Natural killer cell (primary cell): ENCODE results near the gene MET. TPM values are rescaled to one million over a fixed set of nuclear protein-coding genes. Genes with fewer than 3 reads are reported as not detected.

Experiments used
- ATAC-seq, 3 donors: fragments of 150-1000 bp in 2 of 3; fragments of 200-7000 bp in 1 of 3; cut with Tn5 transposase; 1 replicate in 1 of 3; 2 replicates in 2 of 3; pipeline ENCODE4 v1.10.0; 2021; ENCODE audit warnings: mild to moderate bottlenecking in 2 of 3, moderate library complexity in 2 of 3
- DNase-seq, 2 donors: peaks; one replicate each; pipeline versions ENCODE4 v3.0.0 to v3.0.0-alpha.2; 2013 to 2021; ENCODE audit warnings: mixed read lengths in 1 of 2
- H3K27ac ChIP-seq: one replicate; pipeline ENCODE4 v1.5.1; 2013; ENCODE audit warnings: mild to moderate bottlenecking, low read length
- H3K27me3 ChIP-seq: one replicate; pipeline ENCODE4 v1.6.1; 2013; ENCODE audit warnings: low read length; ENCODE audit not compliant: control insufficient read depth, insufficient read depth
- H3K36me3 ChIP-seq: one replicate; pipeline ENCODE4 v1.6.1; 2013; ENCODE audit warnings: low read length; ENCODE audit not compliant: control insufficient read depth, insufficient read depth
- H3K4me1 ChIP-seq: one replicate; pipeline ENCODE4 v1.6.1; 2013; ENCODE audit warnings: low read length; ENCODE audit not compliant: control insufficient read depth, insufficient read depth
- H3K4me3 ChIP-seq: one replicate; pipeline ENCODE4 v1.5.1; 2013; ENCODE audit warnings: low read length
- H3K9me3 ChIP-seq: one replicate; pipeline ENCODE4 v1.6.1; 2013; ENCODE audit warnings: low read length; ENCODE audit not compliant: control insufficient read depth, insufficient read depth
- H3K27ac Mint-ChIP-seq, 2 donors: one replicate each; pipeline ENCODE4 v1.8.0; 2022; ENCODE audit warnings: mild to moderate bottlenecking in 2 of 2, mixed read lengths in 2 of 2, moderate library complexity in 1 of 2
- H3K27me3 Mint-ChIP-seq, 2 donors: one replicate each; pipeline ENCODE4 v1.8.0; 2022; ENCODE audit warnings: low read depth in 2 of 2, mixed read lengths in 2 of 2
- H3K36me3 Mint-ChIP-seq: one replicate; pipeline ENCODE4 v1.8.0; 2022; ENCODE audit warnings: mixed read lengths
- H3K4me1 Mint-ChIP-seq, 2 donors: one replicate each; pipeline ENCODE4 v1.8.0; 2022; ENCODE audit warnings: mixed read lengths in 2 of 2
- H3K4me3 Mint-ChIP-seq: one replicate; pipeline ENCODE4 v1.8.0; 2022; ENCODE audit warnings: mild to moderate bottlenecking, moderate library complexity, mixed read lengths
- H3K9me3 Mint-ChIP-seq, 2 donors: one replicate each; pipeline ENCODE4 v1.8.0; 2022; ENCODE audit warnings: mixed read lengths in 2 of 2
- WGBS: methylation state at CpG from one replicate; pipeline ENCODE4 v1.1.7; 2013; ENCODE audit warnings: missing lambda C conversion rate; ENCODE audit not compliant: insufficient coverage; 5-methylcytosine and 5-hydroxymethylcytosine counted together
- intact Hi-C: fragments of 100-400 bp; cut with micrococcal nuclease; formaldehyde crosslinking; loops from one replicate; pipeline ENCODE4 v1.14.2; 2022
- total RNA-seq, 4 donors: library from RNA; stranded (reverse); fragments of 120-200 nt in 1 of 4; gene quantifications; one replicate each; pipeline versions ENCODE4 v1.2.3 to v1.2.4, GENCODE V29; 2013 to 2022
- TF ChIP-seq, protein P1 (sequence below): fragments of 200-600 bp; IDR thresholded peaks from one replicate; pipeline ENCODE4 v1.8.0; 2022; ENCODE audit warnings: antibody characterized with exemption

Gene MET
- total RNA-seq, 3 donors from 2014 or later (not counting 1 experiment from before 2014, with no cell fraction given), result 0.16 TPM; not detected in 2

- ATAC-seq (no peak), DNase-seq (no peak)
- peaks cover 0 to 3% of the 10 kb centered on the region in 2 donors for H3K27me3 Mint-ChIP-seq
- Histone ChIP-seq H3K36me3 (no peaks in the 10 kb centered on the region), H3K9me3 (no peaks in the 10 kb centered on the region), H3K4me3 (no peak overlapping the region), H3K27ac (no peak overlapping the region), H3K27me3 (no peaks in the 10 kb centered on the region), H3K4me1 (no peaks in the 10 kb centered on the region)
- no peak overlapping the region for H3K27ac Mint-ChIP-seq
- TF ChIP-seq, protein P1, sequence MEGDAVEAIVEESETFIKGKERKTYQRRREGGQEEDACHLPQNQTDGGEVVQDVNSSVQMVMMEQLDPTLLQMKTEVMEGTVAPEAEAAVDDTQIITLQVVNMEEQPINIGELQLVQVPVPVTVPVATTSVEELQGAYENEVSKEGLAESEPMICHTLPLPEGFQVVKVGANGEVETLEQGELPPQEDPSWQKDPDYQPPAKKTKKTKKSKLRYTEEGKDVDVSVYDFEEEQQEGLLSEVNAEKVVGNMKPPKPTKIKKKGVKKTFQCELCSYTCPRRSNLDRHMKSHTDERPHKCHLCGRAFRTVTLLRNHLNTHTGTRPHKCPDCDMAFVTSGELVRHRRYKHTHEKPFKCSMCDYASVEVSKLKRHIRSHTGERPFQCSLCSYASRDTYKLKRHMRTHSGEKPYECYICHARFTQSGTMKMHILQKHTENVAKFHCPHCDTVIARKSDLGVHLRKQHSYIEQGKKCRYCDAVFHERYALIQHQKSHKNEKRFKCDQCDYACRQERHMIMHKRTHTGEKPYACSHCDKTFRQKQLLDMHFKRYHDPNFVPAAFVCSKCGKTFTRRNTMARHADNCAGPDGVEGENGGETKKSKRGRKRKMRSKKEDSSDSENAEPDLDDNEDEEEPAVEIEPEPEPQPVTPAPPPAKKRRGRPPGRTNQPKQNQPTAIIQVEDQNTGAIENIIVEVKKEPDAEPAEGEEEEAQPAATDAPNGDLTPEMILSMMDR, result no peak
- no peak overlapping the region for H3K4me3 Mint-ChIP-seq
- H3K9me3 Mint-ChIP-seq, result no peaks in the 10 kb centered on the region
- intact Hi-C loops, result no loop called here
- no peaks in the 10 kb centered on the region for H3K4me1 Mint-ChIP-seq
- no peaks in the 10 kb centered on the region for H3K36me3 Mint-ChIP-seq
Observed at GRCh38 chr7:116705419-116705818, 33.4 kb downstream of the MET start.

- Mint-ChIP-seq H3K4me1 (no peaks in the 10 kb centered on the region), H3K36me3 (no peaks in the 10 kb centered on the region), H3K4me3 (no peak overlapping the region), H3K9me3 (no peaks in the 10 kb centered on the region), H3K27ac (no peak overlapping the region), H3K27me3 (peaks cover 0 to 3% of the 10 kb centered on the region in 2 donors)
- 72% methylated on average over 3 of the region's 3 CpGs for WGBS
- TF ChIP-seq, protein P1, result no peak
- intact Hi-C loops, result no loop called here
- ATAC-seq (no peak), DNase-seq (no peak)
- no peak overlapping the region for H3K27ac ChIP-seq
- no peaks in the 10 kb centered on the region for H3K4me1 ChIP-seq
- no peak overlapping the region for H3K4me3 ChIP-seq
- no peaks in the 10 kb centered on the region for H3K9me3 ChIP-seq
- H3K36me3 ChIP-seq, result no peaks in the 10 kb centered on the region
- no peaks in the 10 kb centered on the region for H3K27me3 ChIP-seq
Observed at GRCh38 chr7:116706668-116707126, 34.7 kb downstream of the MET start.

DNA sequence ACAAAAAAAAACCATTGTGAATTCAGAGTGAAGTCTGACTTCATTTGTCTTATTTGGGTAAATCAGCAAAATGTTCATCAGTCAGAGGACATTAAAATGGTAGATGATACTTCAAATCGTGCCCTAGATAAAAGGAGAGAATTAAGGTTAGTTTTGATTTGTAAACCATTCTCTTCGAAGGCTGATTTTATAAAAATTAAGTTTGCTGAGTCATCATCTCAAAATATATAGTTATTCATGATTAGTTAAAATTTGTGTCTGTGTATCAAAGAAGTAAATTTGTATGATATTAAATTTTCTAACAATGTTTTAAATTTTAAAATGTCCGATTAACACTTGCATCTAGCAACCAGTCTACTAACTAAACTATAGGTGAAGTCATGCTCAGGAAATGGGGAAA lies 35.3 kb downstream of the MET start:
- Mint-ChIP-seq H3K4me3 (no peak overlapping the region), H3K27me3 (peaks cover 0 to 3% of the 10 kb centered on the region in 2 donors), H3K4me1 (no peaks in the 10 kb centered on the region), H3K9me3 (no peaks in the 10 kb centered on the region), H3K27ac (no peak overlapping the region), H3K36me3 (no peaks in the 10 kb centered on the region)
- Histone ChIP-seq H3K36me3 (no peaks in the 10 kb centered on the region), H3K27ac (no peak overlapping the region), H3K27me3 (no peaks in the 10 kb centered on the region), H3K4me1 (no peaks in the 10 kb centered on the region), H3K9me3 (no peaks in the 10 kb centered on the region), H3K4me3 (no peak overlapping the region)
- DNase-seq (no peak), ATAC-seq (no peak)
- WGBS, result 100% methylated on average over 1 of the region's 3 CpGs
- TF ChIP-seq, protein P1, result no peak
- intact Hi-C loops, result no loop called here

DNA sequence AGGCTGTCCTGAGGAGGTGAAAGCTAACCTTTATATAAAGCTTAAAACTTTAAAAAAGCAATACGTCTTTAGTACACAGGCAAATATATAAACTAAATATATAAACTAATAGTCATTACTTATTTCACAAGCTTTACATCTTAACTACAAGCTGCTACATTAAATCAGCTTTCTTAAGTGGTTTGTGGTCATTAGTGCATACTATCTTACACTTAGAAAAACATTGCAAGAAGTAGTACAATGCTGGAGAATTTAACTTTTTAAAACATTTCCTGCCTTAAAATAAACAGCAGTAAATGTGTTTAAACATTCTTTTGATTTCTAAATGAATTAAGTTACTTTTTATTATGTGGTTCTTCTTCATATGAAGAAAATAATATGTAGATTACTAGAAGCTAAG lies 36.3 kb downstream of the MET start:
- no CpG with 5 or more reads among the region's 1 CpG for WGBS
- ATAC-seq (no peak), DNase-seq (no peak)
- no peaks in the 10 kb centered on the region for H3K9me3 ChIP-seq
- no peaks in the 10 kb centered on the region for H3K4me1 ChIP-seq
- Mint-ChIP-seq H3K4me3 (no peak overlapping the region), H3K9me3 (no peaks in the 10 kb centered on the region), H3K36me3 (no peaks in the 10 kb centered on the region), H3K27ac (no peak overlapping the region), H3K4me1 (no peaks in the 10 kb centered on the region), H3K27me3 (peaks cover 0 to 3% of the 10 kb centered on the region in 2 donors)
- no peaks in the 10 kb centered on the region for H3K36me3 ChIP-seq
- intact Hi-C loops, result no loop called here
- TF ChIP-seq, protein P1, result no peak
- H3K27ac ChIP-seq, result no peak overlapping the region
- no peaks in the 10 kb centered on the region for H3K27me3 ChIP-seq
- H3K4me3 ChIP-seq, result no peak overlapping the region
